ENCODE results near the gene ME3.
"Not testable (repeated sequence)": the region's sequence is repeated elsewhere in the genome, so short reads cannot be mapped to it uniquely, and the experiment has no call there.

DNA sequence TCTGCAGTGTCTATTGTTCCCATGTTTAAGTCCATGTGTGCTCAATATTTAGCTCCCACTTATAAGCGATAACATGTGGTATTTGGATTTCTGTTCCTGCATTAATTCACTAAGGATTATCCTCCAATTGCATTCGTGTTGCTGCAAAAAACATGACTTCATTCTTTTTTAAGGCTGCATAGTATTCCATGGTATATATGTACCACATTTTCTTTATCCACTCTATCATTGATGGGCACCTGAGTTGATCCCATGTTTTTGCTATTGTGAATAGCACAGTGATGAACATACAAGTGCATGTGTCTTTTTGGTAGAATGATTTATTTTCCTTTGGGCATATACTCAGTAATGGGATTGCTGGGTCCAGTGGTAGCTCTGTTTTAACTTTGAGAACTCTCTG is 109.6 kb downstream of the ME3 start:
- TF ChIP-seq, protein P1, sequence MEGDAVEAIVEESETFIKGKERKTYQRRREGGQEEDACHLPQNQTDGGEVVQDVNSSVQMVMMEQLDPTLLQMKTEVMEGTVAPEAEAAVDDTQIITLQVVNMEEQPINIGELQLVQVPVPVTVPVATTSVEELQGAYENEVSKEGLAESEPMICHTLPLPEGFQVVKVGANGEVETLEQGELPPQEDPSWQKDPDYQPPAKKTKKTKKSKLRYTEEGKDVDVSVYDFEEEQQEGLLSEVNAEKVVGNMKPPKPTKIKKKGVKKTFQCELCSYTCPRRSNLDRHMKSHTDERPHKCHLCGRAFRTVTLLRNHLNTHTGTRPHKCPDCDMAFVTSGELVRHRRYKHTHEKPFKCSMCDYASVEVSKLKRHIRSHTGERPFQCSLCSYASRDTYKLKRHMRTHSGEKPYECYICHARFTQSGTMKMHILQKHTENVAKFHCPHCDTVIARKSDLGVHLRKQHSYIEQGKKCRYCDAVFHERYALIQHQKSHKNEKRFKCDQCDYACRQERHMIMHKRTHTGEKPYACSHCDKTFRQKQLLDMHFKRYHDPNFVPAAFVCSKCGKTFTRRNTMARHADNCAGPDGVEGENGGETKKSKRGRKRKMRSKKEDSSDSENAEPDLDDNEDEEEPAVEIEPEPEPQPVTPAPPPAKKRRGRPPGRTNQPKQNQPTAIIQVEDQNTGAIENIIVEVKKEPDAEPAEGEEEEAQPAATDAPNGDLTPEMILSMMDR (optimal IDR thresholded peaks at IDR 0.05 in 1 of 3, IDR thresholded peaks at IDR 0.05 in 1 of 3, conservative IDR thresholded peaks at IDR 0.05 in 1 of 3; ENCODE audit: extremely low read depth in 1 of 3, insufficient read depth in 2 of 3, low read length in 3 of 3), result not testable (repeated sequence)
- not testable (repeated sequence) for TF ChIP-seq EZH2 (IDR thresholded peaks at IDR 0.05; ENCODE audit: low read length)
